ENCODE measurements around the gene SBF1.
"Not testable (repeated sequence)": the region's sequence is repeated elsewhere in the genome, so short reads cannot be mapped to it uniquely, and the experiment has no call there.

SBF1 gene

GRCh38 chr22:50474710-50475651 lies at the start of gene SBF1:
Gene SBF1 (minus strand): TSS chr22:50475035. CDS start chr22:50474840, 195 bp downstream.
- H3K9me3 ChIP-seq (ENCODE audit: control insufficient read depth in 5 of 5, low read length in 5 of 5): no peaks in the 10 kb centered on the region
- no peak within 1 kb of the TSS for H3K27ac ChIP-seq (ENCODE audit: low read depth, low read length)
- peaks cover 12 to 50% (median 47%) of the 10 kb centered on the region in 5 donors for H3K4me1 ChIP-seq (ENCODE audit: control insufficient read depth in 5 of 5, insufficient read depth in 5 of 5, low read length in 5 of 5)
- H3K4me3 ChIP-seq (ENCODE audit: low read depth in 1 of 5, low read length in 5 of 5): peak within 1 kb of the TSS; percentile 49 to 79 (median 76)
- peak within 1 kb of the TSS; percentile 71 to 87 (median 79) for H3K9ac ChIP-seq (ENCODE audit: low read length in 5 of 5)
- H3K27me3 ChIP-seq (ENCODE audit: control insufficient read depth in 5 of 5, insufficient read depth in 4 of 5, low read length in 5 of 5): peaks cover 0 to 4% (median 1%) of the 10 kb centered on the region in 5 donors
- H3K36me3 ChIP-seq (ENCODE audit: control insufficient read depth in 5 of 5, insufficient read depth in 5 of 5, low read length in 5 of 5): no peaks in the 10 kb centered on the region

GRCh38 chr22:50523806-50524675 lies 49.2 kb upstream of the SBF1 start:
- H3K27me3 ChIP-seq (ENCODE audit: control insufficient read depth in 5 of 5, insufficient read depth in 4 of 5, low read length in 5 of 5): no peaks in the 10 kb centered on the region
- peaks cover 0 to 43% (median 39%) of the 10 kb centered on the region in 5 donors for H3K36me3 ChIP-seq (ENCODE audit: control insufficient read depth in 5 of 5, insufficient read depth in 5 of 5, low read length in 5 of 5)
- no peaks in the 10 kb centered on the region for H3K9me3 ChIP-seq (ENCODE audit: control insufficient read depth in 5 of 5, low read length in 5 of 5)
- H3K4me1 ChIP-seq (ENCODE audit: control insufficient read depth in 5 of 5, insufficient read depth in 5 of 5, low read length in 5 of 5): peaks cover 7 to 49% (median 34%) of the 10 kb centered on the region in 5 donors
- peak overlapping the region; percentile 95 for H3K27ac ChIP-seq (ENCODE audit: low read depth, low read length)
- H3K4me3 ChIP-seq (ENCODE audit: low read depth in 1 of 5, low read length in 5 of 5): peak overlapping the region; percentile 66 to 78 (median 68)
- peak overlapping the region in 3 of 5 donors; percentile 71 to 84 (median 73) for H3K9ac ChIP-seq (ENCODE audit: low read length in 5 of 5)

- H3K9me3 ChIP-seq (ENCODE audit: control insufficient read depth in 5 of 5, low read length in 5 of 5): no peaks in the 10 kb centered on the region
- H3K27ac ChIP-seq (ENCODE audit: low read depth, low read length): no peak overlapping the region
- no peak overlapping the region for H3K4me3 ChIP-seq (ENCODE audit: low read depth in 1 of 5, low read length in 5 of 5)
- no peaks in the 10 kb centered on the region for H3K27me3 ChIP-seq (ENCODE audit: control insufficient read depth in 5 of 5, insufficient read depth in 4 of 5, low read length in 5 of 5)
- no peak overlapping the region for H3K9ac ChIP-seq (ENCODE audit: low read length in 5 of 5)
- H3K36me3 ChIP-seq (ENCODE audit: control insufficient read depth in 5 of 5, insufficient read depth in 5 of 5, low read length in 5 of 5): peaks cover 0 to 49% (median 44%) of the 10 kb centered on the region in 5 donors
- H3K4me1 ChIP-seq (ENCODE audit: control insufficient read depth in 5 of 5, insufficient read depth in 5 of 5, low read length in 5 of 5): peaks cover 7 to 43% (median 28%) of the 10 kb centered on the region in 5 donors
Observed at GRCh38 chr22:50523458-50523805, 48.6 kb upstream of the SBF1 start.

GRCh38 chr22:50522806-50523438 lies 48.1 kb upstream of the SBF1 start:
- Histone ChIP-seq H3K36me3 (ENCODE audit: control insufficient read depth in 5 of 5, insufficient read depth in 5 of 5, low read length in 5 of 5) (peaks cover 0 to 55% (median 49%) of the 10 kb centered on the region in 5 donors), H3K9me3 (ENCODE audit: control insufficient read depth in 5 of 5, low read length in 5 of 5) (no peaks in the 10 kb centered on the region)

GRCh38 chr22:50522208-50522805 lies 47.5 kb upstream of the SBF1 start:
- peaks cover 0 to 61% (median 55%) of the 10 kb centered on the region in 5 donors for H3K36me3 ChIP-seq (ENCODE audit: control insufficient read depth in 5 of 5, insufficient read depth in 5 of 5, low read length in 5 of 5)
- H3K4me3 ChIP-seq (ENCODE audit: low read depth in 1 of 5, low read length in 5 of 5): no peak overlapping the region
- no peak overlapping the region for H3K9ac ChIP-seq (ENCODE audit: low read length in 5 of 5)
- peaks cover 6 to 32% (median 22%) of the 10 kb centered on the region in 5 donors for H3K4me1 ChIP-seq (ENCODE audit: control insufficient read depth in 5 of 5, insufficient read depth in 5 of 5, low read length in 5 of 5)
- no peaks in the 10 kb centered on the region for H3K9me3 ChIP-seq (ENCODE audit: control insufficient read depth in 5 of 5, low read length in 5 of 5)
- H3K27me3 ChIP-seq (ENCODE audit: control insufficient read depth in 5 of 5, insufficient read depth in 4 of 5, low read length in 5 of 5): no peaks in the 10 kb centered on the region
- H3K27ac ChIP-seq (ENCODE audit: low read depth, low read length): no peak overlapping the region

More at GRCh38 chr22:50522806-50523438, 48.1 kb upstream of the SBF1 start:
- Histone ChIP-seq H3K27me3 (ENCODE audit: control insufficient read depth in 5 of 5, insufficient read depth in 4 of 5, low read length in 5 of 5) (no peaks in the 10 kb centered on the region), H3K27ac (ENCODE audit: low read depth, low read length) (no peak overlapping the region), H3K9ac (ENCODE audit: low read length in 5 of 5) (no peak overlapping the region), H3K4me1 (ENCODE audit: control insufficient read depth in 5 of 5, insufficient read depth in 5 of 5, low read length in 5 of 5) (peaks cover 7 to 38% (median 25%) of the 10 kb centered on the region in 5 donors), H3K4me3 (ENCODE audit: low read depth in 1 of 5, low read length in 5 of 5) (no peak overlapping the region)

- Histone ChIP-seq H3K4me1 (ENCODE audit: control insufficient read depth in 5 of 5, insufficient read depth in 5 of 5, low read length in 5 of 5) (peaks cover 3 to 26% (median 16%) of the 10 kb centered on the region in 5 donors), H3K9me3 (ENCODE audit: control insufficient read depth in 5 of 5, low read length in 5 of 5) (no peaks in the 10 kb centered on the region), H3K27ac (ENCODE audit: low read depth, low read length) (no peak overlapping the region), H3K9ac (ENCODE audit: low read length in 5 of 5) (no peak overlapping the region), H3K36me3 (ENCODE audit: control insufficient read depth in 5 of 5, insufficient read depth in 5 of 5, low read length in 5 of 5) (peaks cover 0 to 67% (median 61%) of the 10 kb centered on the region in 5 donors), H3K27me3 (ENCODE audit: control insufficient read depth in 5 of 5, insufficient read depth in 4 of 5, low read length in 5 of 5) (no peaks in the 10 kb centered on the region), H3K4me3 (ENCODE audit: low read depth in 1 of 5, low read length in 5 of 5) (no peak overlapping the region)
Observed at GRCh38 chr22:50521710-50522109, 46.9 kb upstream of the SBF1 start.

- Histone ChIP-seq H3K4me3 (ENCODE audit: low read depth in 1 of 5, low read length in 5 of 5) (no peak overlapping the region), H3K9me3 (ENCODE audit: control insufficient read depth in 5 of 5, low read length in 5 of 5) (no peaks in the 10 kb centered on the region), H3K9ac (ENCODE audit: low read length in 5 of 5) (no peak overlapping the region), H3K27ac (ENCODE audit: low read depth, low read length) (no peak overlapping the region), H3K36me3 (ENCODE audit: control insufficient read depth in 5 of 5, insufficient read depth in 5 of 5, low read length in 5 of 5) (peaks cover 0 to 73% (median 65%) of the 10 kb centered on the region in 5 donors), H3K27me3 (ENCODE audit: control insufficient read depth in 5 of 5, insufficient read depth in 4 of 5, low read length in 5 of 5) (no peaks in the 10 kb centered on the region), H3K4me1 (ENCODE audit: control insufficient read depth in 5 of 5, insufficient read depth in 5 of 5, low read length in 5 of 5) (peaks cover 3 to 18% (median 13%) of the 10 kb centered on the region in 5 donors)
Observed at GRCh38 chr22:50520826-50521453, 46.1 kb upstream of the SBF1 start.

- not testable (repeated sequence) for H3K9me3 ChIP-seq (ENCODE audit: control insufficient read depth in 5 of 5, low read length in 5 of 5); H3K27me3 ChIP-seq (ENCODE audit: control insufficient read depth in 5 of 5, insufficient read depth in 4 of 5, low read length in 5 of 5)
- H3K36me3 ChIP-seq (ENCODE audit: control insufficient read depth in 5 of 5, insufficient read depth in 5 of 5, low read length in 5 of 5): peaks cover 0 to 73% (median 65%) of the 10 kb centered on the region in 5 donors
Observed at GRCh38 chr22:50520184-50520583, 45.3 kb upstream of the SBF1 start.

GRCh38 chr22:50519151-50519550 lies 44.3 kb upstream of the SBF1 start:
- H3K4me3 ChIP-seq (ENCODE audit: low read depth in 1 of 5, low read length in 5 of 5): no peak overlapping the region
- peaks cover 0 to 80% (median 70%) of the 10 kb centered on the region in 5 donors for H3K36me3 ChIP-seq (ENCODE audit: control insufficient read depth in 5 of 5, insufficient read depth in 5 of 5, low read length in 5 of 5)
- H3K27ac ChIP-seq (ENCODE audit: low read depth, low read length): no peak overlapping the region
- H3K9me3 ChIP-seq (ENCODE audit: control insufficient read depth in 5 of 5, low read length in 5 of 5): no peaks in the 10 kb centered on the region
- H3K9ac ChIP-seq (ENCODE audit: low read length in 5 of 5): no peak overlapping the region
- H3K27me3 ChIP-seq (ENCODE audit: control insufficient read depth in 5 of 5, insufficient read depth in 4 of 5, low read length in 5 of 5): no peaks in the 10 kb centered on the region
- H3K4me1 ChIP-seq (ENCODE audit: control insufficient read depth in 5 of 5, insufficient read depth in 5 of 5, low read length in 5 of 5): peaks cover 0 to 5% (median 2%) of the 10 kb centered on the region in 5 donors

More at GRCh38 chr22:50520184-50520583, 45.3 kb upstream of the SBF1 start:
- H3K4me1 ChIP-seq (ENCODE audit: control insufficient read depth in 5 of 5, insufficient read depth in 5 of 5, low read length in 5 of 5): peaks cover 3 to 16% (median 13%) of the 10 kb centered on the region in 5 donors
- not testable (repeated sequence) for H3K9ac ChIP-seq (ENCODE audit: low read length in 5 of 5); H3K27ac ChIP-seq (ENCODE audit: low read depth, low read length); H3K4me3 ChIP-seq (ENCODE audit: low read depth in 1 of 5, low read length in 5 of 5)

All from subcutaneous abdominal adipose tissue (tissue), 5 donors.